ENCODE results near the gene SHC1. TPM values are rescaled to one million over a fixed set of nuclear protein-coding genes. Genes with fewer than 3 reads are reported as not detected.

The SHC1 gene
- total RNA-seq, 2 donors from 2014 or later, result 98.3 to 104 TPM

DNA sequence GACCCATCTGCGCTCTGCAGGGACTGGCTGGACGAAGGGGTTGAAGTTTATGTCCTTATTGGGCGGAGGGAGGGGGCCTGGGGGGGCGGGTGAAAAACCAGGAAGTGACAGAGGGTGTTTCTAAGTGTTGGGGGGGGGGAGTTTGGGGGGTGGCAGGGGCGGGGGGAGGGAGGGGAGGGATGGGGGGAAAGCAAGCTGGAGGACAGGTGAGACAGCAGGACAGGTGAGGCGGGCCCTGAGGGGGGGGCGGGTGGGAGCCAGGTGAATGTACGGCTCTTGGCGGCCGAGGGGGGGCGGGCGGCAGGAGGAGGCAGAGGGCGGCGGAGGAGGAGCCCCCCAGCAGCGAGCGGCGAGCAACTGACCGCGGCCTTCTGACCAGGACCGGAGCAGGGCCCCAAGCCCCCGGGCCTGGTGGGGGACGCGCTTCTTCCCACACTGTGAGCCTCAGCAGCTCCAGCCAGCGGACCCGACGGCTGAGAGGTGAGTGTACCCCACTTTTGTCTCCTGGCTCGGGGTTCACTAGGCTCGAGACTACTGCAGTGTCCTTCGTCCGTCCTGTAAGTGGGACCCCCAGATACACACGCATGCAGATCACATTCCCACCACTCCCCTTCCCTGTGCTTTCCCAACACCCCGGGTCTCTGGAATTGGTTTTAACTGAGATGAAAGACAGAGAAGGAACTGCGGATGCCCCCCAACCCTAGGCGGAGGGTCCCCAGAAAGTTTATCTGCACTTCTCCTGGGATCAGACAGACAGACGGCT lies 32.1 kb upstream of the SHC1 start, which contains the start of gene ZBTB7B:
ZBTB7B (plus strand) TSS at position 339 of the 763 bp plus-strand sequence. CDS start 11,859 bp downstream, outside the sequence.
- Histone ChIP-seq H3K4me1 (peaks cover 28% of the 10 kb centered on the region), H3K27ac (peak within 1 kb of the TSS; percentile 95), H3K9me3 (no peaks in the 10 kb centered on the region), H3K27me3 (no peaks in the 10 kb centered on the region), H3K9ac (ENCODE audit: low read depth in 2 of 2, low read length in 2 of 2) (peak within 1 kb of the TSS; percentile 97 to 100), H3K4me3 (peak within 1 kb of the TSS; percentile 83), H3K36me3 (no peaks in the 10 kb centered on the region)
- DNase-seq, result peak; percentile 59
- intact Hi-C loops (cut with DNase I), result no loop called here
- TF ChIP-seq, protein P1, sequence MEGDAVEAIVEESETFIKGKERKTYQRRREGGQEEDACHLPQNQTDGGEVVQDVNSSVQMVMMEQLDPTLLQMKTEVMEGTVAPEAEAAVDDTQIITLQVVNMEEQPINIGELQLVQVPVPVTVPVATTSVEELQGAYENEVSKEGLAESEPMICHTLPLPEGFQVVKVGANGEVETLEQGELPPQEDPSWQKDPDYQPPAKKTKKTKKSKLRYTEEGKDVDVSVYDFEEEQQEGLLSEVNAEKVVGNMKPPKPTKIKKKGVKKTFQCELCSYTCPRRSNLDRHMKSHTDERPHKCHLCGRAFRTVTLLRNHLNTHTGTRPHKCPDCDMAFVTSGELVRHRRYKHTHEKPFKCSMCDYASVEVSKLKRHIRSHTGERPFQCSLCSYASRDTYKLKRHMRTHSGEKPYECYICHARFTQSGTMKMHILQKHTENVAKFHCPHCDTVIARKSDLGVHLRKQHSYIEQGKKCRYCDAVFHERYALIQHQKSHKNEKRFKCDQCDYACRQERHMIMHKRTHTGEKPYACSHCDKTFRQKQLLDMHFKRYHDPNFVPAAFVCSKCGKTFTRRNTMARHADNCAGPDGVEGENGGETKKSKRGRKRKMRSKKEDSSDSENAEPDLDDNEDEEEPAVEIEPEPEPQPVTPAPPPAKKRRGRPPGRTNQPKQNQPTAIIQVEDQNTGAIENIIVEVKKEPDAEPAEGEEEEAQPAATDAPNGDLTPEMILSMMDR (IDR thresholded peaks at IDR 0.05), result no peak

GRCh38 chr1:155001675-155002463 lies 31.3 kb upstream of the SHC1 start:
- H3K4me3 ChIP-seq, result peak overlapping the region; percentile 83

GRCh38 chr1:155001425-155001674 lies 30.8 kb upstream of the SHC1 start:
- intact Hi-C loops (cut with DNase I), result no loop called here
- Histone ChIP-seq H3K9me3 (no peaks in the 10 kb centered on the region), H3K4me3 (peak overlapping the region; percentile 83), H3K27ac (peak overlapping the region; percentile 95), H3K27me3 (no peaks in the 10 kb centered on the region), H3K9ac (ENCODE audit: low read depth in 2 of 2, low read length in 2 of 2) (peak overlapping the region; percentile 87 to 92), H3K36me3 (no peaks in the 10 kb centered on the region), H3K4me1 (peaks cover 22% of the 10 kb centered on the region)
- TF ChIP-seq, protein P1 (IDR thresholded peaks at IDR 0.05), result no peak
- DNase-seq, result no peak

More at GRCh38 chr1:155001675-155002463, 31.3 kb upstream of the SHC1 start:
- H3K9me3 ChIP-seq, result no peaks in the 10 kb centered on the region
- H3K27me3 ChIP-seq, result no peaks in the 10 kb centered on the region
- intact Hi-C loops (cut with DNase I), result no loop called here
- TF ChIP-seq, protein P1 (IDR thresholded peaks at IDR 0.05), result no peak
- peak overlapping the region; percentile 95 for H3K27ac ChIP-seq
- DNase-seq, result peak; percentile 100
- H3K36me3 ChIP-seq, result no peaks in the 10 kb centered on the region
- H3K9ac ChIP-seq (ENCODE audit: low read depth in 2 of 2, low read length in 2 of 2), result peak overlapping the region; percentile 87 to 92
- peaks cover 23% of the 10 kb centered on the region for H3K4me1 ChIP-seq

DNA sequence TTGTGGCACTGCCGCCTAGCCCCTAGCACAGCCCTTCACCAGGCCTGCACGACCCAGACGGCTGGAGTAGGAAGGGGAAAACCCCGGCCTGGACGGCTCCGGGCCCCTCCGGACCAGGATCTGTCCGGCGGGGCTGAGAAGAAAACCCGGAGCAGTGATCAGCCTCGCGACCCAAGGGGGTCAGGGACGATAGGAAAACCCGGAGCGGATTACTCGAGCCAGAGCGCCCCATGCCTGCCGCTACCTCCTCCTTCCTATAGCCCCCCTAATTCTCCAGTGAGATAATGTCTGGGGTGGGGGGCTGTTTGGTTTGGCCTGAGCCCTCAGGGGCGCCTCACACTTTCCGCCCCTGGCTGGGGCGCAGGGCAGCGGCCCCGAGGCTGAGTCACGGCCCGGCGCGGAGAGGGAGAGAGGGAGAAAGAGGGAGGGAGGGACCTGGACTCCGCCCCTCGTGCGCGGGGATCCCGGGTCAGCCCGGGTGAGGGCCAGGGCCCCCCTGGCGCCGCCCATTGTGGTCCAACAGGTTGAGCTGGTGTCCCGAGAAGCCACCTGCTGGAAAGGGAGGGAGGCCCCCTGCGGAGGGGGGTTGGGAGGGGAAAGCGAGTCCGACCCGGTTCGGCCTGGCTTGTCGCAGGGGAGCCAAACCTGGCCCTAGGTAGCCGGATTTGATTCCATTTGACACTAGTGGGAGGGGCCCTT lies 30.3 kb upstream of the SHC1 start:
- peak overlapping the region; percentile 83 for H3K4me3 ChIP-seq
- intact Hi-C loops (cut with DNase I), result no loop called here
- H3K4me1 ChIP-seq, result peaks cover 17% of the 10 kb centered on the region
- H3K27me3 ChIP-seq, result no peaks in the 10 kb centered on the region
- no peaks in the 10 kb centered on the region for H3K36me3 ChIP-seq
- H3K9me3 ChIP-seq, result no peaks in the 10 kb centered on the region
- peak overlapping the region; percentile 95 for H3K27ac ChIP-seq
- DNase-seq, result peak; percentile 98
- H3K9ac ChIP-seq (ENCODE audit: low read depth in 2 of 2, low read length in 2 of 2), result peak overlapping the region; percentile 87 to 92
- TF ChIP-seq, protein P1 (IDR thresholded peaks at IDR 0.05), result no peak

- H3K27me3 ChIP-seq, result no peaks in the 10 kb centered on the region
- H3K9me3 ChIP-seq, result no peaks in the 10 kb centered on the region
- H3K4me1 ChIP-seq, result peaks cover 14% of the 10 kb centered on the region
- peak; percentile 63 for DNase-seq
- no peaks in the 10 kb centered on the region for H3K36me3 ChIP-seq
- intact Hi-C loops (cut with DNase I), result no loop called here
- TF ChIP-seq, protein P1 (IDR thresholded peaks at IDR 0.05), result no peak
- H3K4me3 ChIP-seq, result peak overlapping the region; percentile 83
- H3K9ac ChIP-seq (ENCODE audit: low read depth in 2 of 2, low read length in 2 of 2), result peak overlapping the region; percentile 92 to 94
- peak overlapping the region; percentile 95 for H3K27ac ChIP-seq
These were observed 29.8 kb upstream of the SHC1 start for GRCh38 chr1:155000411-155000725.

Measured in colonic mucosa (tissue), 4 donors.